A549 (cell line): ENCODE measurements around the gene MUC7.

Experiments
- CTCF ChIP-seq: fragments of >200 bp; sonication (Bioruptor Twin); formaldehyde crosslinking; IDR thresholded peaks from 3 replicates; pipeline ENCODE4 v1.5.1; 2016
- POLR2A ChIP-seq: IDR thresholded peaks from 2 replicates; pipeline ENCODE4 v1.6.1; 2012; ENCODE audit warnings: mild to moderate bottlenecking, low read length
- SREBF2 ChIP-seq: fragments of 450-650 bp; IDR thresholded peaks from 2 replicates; pipeline ENCODE4 v1.6.1; 2014; ENCODE audit warnings: mild to moderate bottlenecking, moderate library complexity

- TF ChIP-seq POLR2A (no peak), CTCF (no peak), SREBF2 (no peak)
Observed at GRCh38 chr4:70425306-70425705, 46.7 kb upstream of the MUC7 start.
